Liver (tissue), 3 donors: ENCODE data around the gene ARHGEF12.

Experiments used
- FOXA1 ChIP-seq: IDR thresholded peaks from 2 replicates; pipeline ENCODE4 v1.6.1; 2016; ENCODE audit warnings: antibody characterized with exemption
- NR2F2 ChIP-seq: IDR thresholded peaks from 2 replicates; pipeline ENCODE4 v1.6.1; 2016; ENCODE audit warnings: antibody characterized with exemption
- RAD21 ChIP-seq, 2 donors: IDR thresholded peaks; 2 replicates each; pipeline ENCODE4 v1.6.1; 2016; ENCODE audit warnings: antibody characterized with exemption in 2 of 2, mild to moderate bottlenecking in 2 of 2
- TF ChIP-seq, protein P1 (sequence below): fragments of 150-350 bp; IDR thresholded peaks from 2 replicates; pipeline ENCODE4 v1.5.1; 2017; ENCODE audit warnings: improper control_type of control experiment, low read depth, low read length; ENCODE audit not compliant: missing input control
- donor health status: healthy.
- donor health status: healthy.

- TF ChIP-seq, protein P1, sequence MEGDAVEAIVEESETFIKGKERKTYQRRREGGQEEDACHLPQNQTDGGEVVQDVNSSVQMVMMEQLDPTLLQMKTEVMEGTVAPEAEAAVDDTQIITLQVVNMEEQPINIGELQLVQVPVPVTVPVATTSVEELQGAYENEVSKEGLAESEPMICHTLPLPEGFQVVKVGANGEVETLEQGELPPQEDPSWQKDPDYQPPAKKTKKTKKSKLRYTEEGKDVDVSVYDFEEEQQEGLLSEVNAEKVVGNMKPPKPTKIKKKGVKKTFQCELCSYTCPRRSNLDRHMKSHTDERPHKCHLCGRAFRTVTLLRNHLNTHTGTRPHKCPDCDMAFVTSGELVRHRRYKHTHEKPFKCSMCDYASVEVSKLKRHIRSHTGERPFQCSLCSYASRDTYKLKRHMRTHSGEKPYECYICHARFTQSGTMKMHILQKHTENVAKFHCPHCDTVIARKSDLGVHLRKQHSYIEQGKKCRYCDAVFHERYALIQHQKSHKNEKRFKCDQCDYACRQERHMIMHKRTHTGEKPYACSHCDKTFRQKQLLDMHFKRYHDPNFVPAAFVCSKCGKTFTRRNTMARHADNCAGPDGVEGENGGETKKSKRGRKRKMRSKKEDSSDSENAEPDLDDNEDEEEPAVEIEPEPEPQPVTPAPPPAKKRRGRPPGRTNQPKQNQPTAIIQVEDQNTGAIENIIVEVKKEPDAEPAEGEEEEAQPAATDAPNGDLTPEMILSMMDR = no peak
- TF ChIP-seq RAD21 (IDR thresholded peaks at IDR 0.05) (no peak), FOXA1 (no peak), NR2F2 (no peak)
Observed at GRCh38 chr11:120310870-120311269, 25.3 kb upstream of the ARHGEF12 start.
